Activated naive CD4-positive, alpha-beta T cell treated with anti-CD3 and anti-CD28 coated beads, Interleukin-2, amount 10 ng/mL, durations not matched to agents 7 days and 5 days (primary cell): Measurements from ENCODE around the gene LRP10.
"Not testable (repeated sequence)": the region's sequence is repeated elsewhere in the genome, so short reads cannot be mapped to it uniquely, and the experiment has no call there.

ENCODE experiments used
- CTCF ChIA-PET: fragments of 350-600 bp; sonication (Branson Sonifier 250); formaldehyde crosslinking; loops from one replicate; lab custom pipeline; 2021; ENCODE audit warnings: antibody characterized with exemption; lab: Charles Lee
- DNase-seq: peaks from one replicate; pipeline ENCODE4 v3.0.0-alpha.2; 2020
- H3K27ac Mint-ChIP-seq: one replicate; pipeline ENCODE4 v1.8.0; 2021; ENCODE audit warnings: mild to moderate bottlenecking, moderate library complexity, mixed read lengths
- H3K27me3 Mint-ChIP-seq: one replicate; pipeline ENCODE4 v1.8.0; 2021; ENCODE audit warnings: mild to moderate bottlenecking, mixed read lengths
- H3K36me3 Mint-ChIP-seq: one replicate; pipeline ENCODE4 v1.8.0; 2021; ENCODE audit warnings: mixed read lengths
- H3K4me1 Mint-ChIP-seq: one replicate; pipeline ENCODE4 v1.8.0; 2021; ENCODE audit warnings: mixed read lengths
- H3K4me3 Mint-ChIP-seq: one replicate; pipeline ENCODE4 v1.8.0; 2021; ENCODE audit warnings: mild to moderate bottlenecking, moderate library complexity, mixed read lengths
- H3K9me3 Mint-ChIP-seq: one replicate; pipeline ENCODE4 v1.8.0; 2021; ENCODE audit warnings: mixed read lengths

Gene LRP10

DNA sequence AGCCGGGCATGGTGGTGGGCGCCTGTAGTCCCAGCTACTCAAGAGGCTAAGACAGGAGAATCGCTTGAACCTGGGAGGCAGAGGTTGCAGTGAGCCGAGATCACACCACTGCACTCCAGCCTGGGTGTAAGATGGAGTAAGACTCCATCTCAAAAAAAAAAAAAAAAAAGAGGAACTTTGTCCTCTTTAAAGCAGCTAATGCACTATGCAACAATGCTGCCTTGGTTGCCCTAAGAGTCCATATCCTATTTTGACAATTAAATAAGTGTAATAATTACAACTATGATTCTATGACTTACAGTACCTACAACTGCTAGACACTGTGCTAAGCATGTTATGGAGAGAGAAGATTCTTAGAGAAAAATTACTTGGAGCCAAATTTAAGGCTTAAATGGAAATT, 43.3 kb downstream of the LRP10 start:
- H3K36me3 Mint-ChIP-seq: peaks cover 45% of the 10 kb centered on the region
- CTCF ChIA-PET: interaction anchor here (1.6 to 3.4 kb wide), 2 partner anchors 14 to 42 kb away, joined by 4 to 16 read pairs; no protein-coding TSS in a partner anchor
- not testable (repeated sequence) for H3K9me3 Mint-ChIP-seq, H3K27ac Mint-ChIP-seq, H3K4me3 Mint-ChIP-seq, H3K27me3 Mint-ChIP-seq, DNase-seq
- H3K4me1 Mint-ChIP-seq: peaks cover 43% of the 10 kb centered on the region

DNA sequence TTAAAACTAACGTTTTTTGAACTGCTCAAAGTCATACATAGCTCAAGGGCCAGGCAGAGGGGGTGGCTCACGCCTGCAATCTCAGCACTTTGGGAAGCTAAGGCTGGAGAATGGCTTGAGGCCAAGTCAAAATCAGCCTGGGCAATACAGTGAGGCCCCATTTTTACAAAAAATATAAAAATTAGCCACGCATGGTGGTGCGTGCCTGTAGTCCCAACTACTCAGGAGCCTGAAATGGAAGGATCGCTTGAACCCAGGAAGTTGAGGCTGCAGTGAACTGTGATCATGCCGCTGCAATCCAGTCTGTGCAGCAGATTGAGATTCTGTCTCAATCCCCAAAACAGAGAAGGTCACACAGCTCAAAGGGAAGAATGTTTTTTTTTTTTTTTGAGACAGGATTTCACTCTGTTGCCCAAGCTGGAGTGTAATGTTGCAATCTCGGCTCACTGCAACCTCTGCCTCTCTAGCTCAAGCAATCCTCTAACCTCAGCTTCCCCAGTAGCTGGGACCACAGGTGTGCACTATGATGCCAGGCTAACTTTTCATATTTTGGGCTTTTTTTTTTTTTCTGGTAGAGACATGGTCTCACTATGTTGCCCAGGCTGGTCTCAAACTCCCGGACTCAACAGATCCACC, 44.5 kb downstream of the LRP10 start:
- Mint-ChIP-seq H3K9me3 (no peaks in the 10 kb centered on the region), H3K36me3 (peaks cover 44% of the 10 kb centered on the region), H3K4me1 (peaks cover 48% of the 10 kb centered on the region), H3K27ac (peak overlapping the region; percentile 33), H3K4me3 (no peak overlapping the region), H3K27me3 (peaks cover 6% of the 10 kb centered on the region)
- DNase-seq: no peak
- CTCF ChIA-PET: interaction anchor here (1.6 to 3.4 kb wide), 4 partner anchors 8 to 43 kb away, joined by 4 to 16 read pairs (median 9); partner anchors contain the start of gene PRMT5

DNA sequence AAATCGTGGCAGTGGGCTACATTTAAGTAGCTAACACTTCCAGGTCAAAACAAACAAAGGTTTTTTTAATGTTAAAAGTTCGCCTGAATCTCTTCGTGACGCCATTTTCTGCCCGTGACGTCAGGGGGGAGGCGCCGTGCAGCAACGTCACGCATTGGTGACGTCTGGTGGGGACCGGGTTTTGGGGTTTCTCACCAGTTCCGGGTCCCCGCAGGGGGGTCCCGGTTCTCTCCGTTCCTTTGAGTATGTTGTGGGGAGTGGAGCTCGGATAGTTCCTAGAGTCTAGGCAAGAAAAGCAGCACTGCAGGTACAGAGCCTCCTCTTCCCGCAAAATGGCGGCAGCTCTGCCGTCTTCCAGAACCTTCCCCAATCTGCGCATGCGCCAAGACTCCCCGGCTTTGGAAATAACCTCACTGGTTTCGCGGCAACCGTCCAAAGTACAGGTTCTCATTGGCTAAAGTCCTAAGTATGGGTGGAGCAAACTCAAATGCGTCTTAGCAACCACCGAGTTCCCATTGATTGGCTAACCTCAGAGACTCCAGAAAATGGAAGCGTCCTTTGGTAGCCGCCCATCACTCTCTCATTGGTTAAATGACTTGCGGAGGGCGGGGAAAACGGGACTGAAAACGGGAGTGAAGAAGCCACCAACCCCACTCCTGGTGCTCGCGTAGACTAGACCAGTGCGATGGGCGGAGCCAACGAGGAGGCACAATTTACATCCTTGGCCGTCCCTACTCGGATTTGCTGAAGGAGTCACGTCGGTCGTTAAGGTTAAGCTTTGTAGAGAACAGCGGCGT, 47.5 kb downstream of the LRP10 start, which contains the start of gene RBM23:
RBM23 (minus strand) TSS at position 346 of the 797 bp plus-strand sequence.
- Mint-ChIP-seq H3K36me3 (peaks cover 50% of the 10 kb centered on the region), H3K27ac (peak within 1 kb of the TSS; percentile 100), H3K27me3 (peaks cover 6% of the 10 kb centered on the region), H3K9me3 (no peaks in the 10 kb centered on the region), H3K4me1 (peaks cover 45% of the 10 kb centered on the region), H3K4me3 (peak within 1 kb of the TSS; percentile 99)
- CTCF ChIA-PET: interaction anchor here (1.0 to 2.6 kb wide), 3 partner anchors 11 to 150 kb away, joined by 3 to 24 read pairs (median 4); partner anchors contain the start of gene PRMT5
- peak; percentile 100 for DNase-seq

DNA sequence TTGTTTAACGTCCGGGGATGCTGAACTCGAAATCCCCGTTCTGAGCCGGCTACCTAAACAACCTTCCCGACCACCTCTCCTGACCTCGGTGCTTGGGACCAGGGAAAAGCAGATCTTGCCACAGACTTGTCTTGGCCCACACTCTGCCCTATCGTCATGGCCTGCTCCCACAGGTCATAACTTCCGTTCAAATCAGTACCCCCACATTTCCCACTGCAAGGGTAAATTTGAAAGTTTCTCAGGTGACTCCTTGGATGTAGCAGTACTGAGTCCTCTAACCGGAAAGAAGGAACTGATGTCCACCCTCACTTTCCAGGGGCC, 48.0 kb downstream of the LRP10 start:
- CTCF ChIA-PET: interaction anchor here (1.0 to 2.6 kb wide), 3 partner anchors 11 to 149 kb away, joined by 3 to 24 read pairs (median 4); partner anchors contain the start of gene PRMT5
- H3K27me3 Mint-ChIP-seq: peaks cover 6% of the 10 kb centered on the region
- H3K9me3 Mint-ChIP-seq: no peaks in the 10 kb centered on the region
- H3K4me1 Mint-ChIP-seq: peaks cover 42% of the 10 kb centered on the region
- peaks cover 49% of the 10 kb centered on the region for H3K36me3 Mint-ChIP-seq
- H3K4me3 Mint-ChIP-seq: peak overlapping the region; percentile 99
- no peak for DNase-seq
- peak overlapping the region; percentile 100 for H3K27ac Mint-ChIP-seq

DNA sequence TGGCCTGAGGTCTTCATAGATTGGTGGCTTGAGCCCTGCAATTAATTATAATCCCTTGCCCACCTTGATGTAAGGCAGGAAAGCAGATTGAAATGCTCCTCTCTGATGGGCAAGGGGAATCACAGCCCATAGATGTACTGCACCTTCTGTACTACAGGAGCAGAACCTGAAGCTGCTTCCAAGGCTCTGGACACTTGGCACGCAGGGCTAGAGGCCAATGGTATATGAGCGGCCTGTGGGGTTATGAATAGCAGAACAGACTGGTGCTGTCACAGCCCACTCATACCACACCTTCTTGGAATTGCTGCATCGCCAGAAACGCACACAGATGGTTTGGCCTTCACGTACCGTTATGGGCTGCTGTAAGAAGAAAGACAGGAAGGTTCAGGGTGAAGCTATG, 49.2 kb downstream of the LRP10 start:
- Mint-ChIP-seq H3K4me3 (no peak overlapping the region), H3K4me1 (peaks cover 39% of the 10 kb centered on the region), H3K27me3 (peaks cover 6% of the 10 kb centered on the region), H3K9me3 (no peaks in the 10 kb centered on the region), H3K27ac (no peak overlapping the region), H3K36me3 (peaks cover 47% of the 10 kb centered on the region)
- no peak for DNase-seq
- CTCF ChIA-PET: interaction anchor here (0.8 to 2.6 kb wide), 2 partner anchors 9 to 69 kb away, joined by 3 to 24 read pairs; partner anchors contain the start of gene PRMT5

DNA sequence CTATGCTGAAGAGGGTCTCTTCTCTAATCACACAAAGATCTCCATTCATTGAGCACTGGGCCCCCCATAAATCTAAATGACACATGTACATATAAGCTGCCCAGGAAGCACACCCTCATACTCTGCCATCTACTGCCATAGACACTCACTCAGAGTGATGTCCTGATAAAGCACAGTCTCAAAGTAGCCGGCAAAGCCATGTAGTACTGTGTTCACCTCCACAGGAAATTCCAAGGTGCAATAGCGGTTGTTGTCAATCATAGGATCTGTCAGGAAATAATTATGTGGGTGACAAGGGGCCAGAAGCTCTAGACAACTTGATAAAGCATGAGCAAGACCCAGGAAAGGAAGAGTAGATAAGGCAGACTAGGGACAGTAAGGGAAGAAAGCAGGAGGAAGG, 50.8 kb downstream of the LRP10 start:
- peaks cover 6% of the 10 kb centered on the region for H3K27me3 Mint-ChIP-seq
- H3K36me3 Mint-ChIP-seq: peaks cover 50% of the 10 kb centered on the region
- H3K27ac Mint-ChIP-seq: no peak overlapping the region
- CTCF ChIA-PET: interaction anchor here (0.9 kb wide), 1 partner anchor 60 kb away, joined by 3 read pairs; the partner anchor contains the start of gene AJUBA
- DNase-seq: no peak
- no peak overlapping the region for H3K4me3 Mint-ChIP-seq
- H3K4me1 Mint-ChIP-seq: peaks cover 43% of the 10 kb centered on the region
- no peaks in the 10 kb centered on the region for H3K9me3 Mint-ChIP-seq

DNA sequence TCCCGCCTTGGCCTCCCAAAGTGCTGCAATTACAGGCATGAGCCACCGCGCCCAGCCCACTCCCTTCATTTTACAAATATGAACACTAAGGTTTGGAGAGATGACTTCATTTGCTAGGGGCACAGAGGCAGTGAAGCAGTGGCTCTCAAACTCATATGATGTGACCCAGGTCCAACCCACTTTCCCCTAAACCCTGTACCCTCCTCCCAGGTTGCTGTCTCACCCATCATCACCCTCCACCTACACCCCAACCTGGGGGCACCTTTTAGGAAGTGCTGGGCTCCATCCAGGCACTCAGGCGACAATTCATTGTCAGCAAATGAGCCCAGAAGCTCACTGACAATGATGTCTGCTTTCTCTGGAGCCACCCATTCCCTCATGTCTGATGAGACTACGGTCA, 52.2 kb downstream of the LRP10 start:
- Mint-ChIP-seq H3K27ac (peak overlapping the region; percentile 33), H3K4me1 (peaks cover 46% of the 10 kb centered on the region), H3K9me3 (no peaks in the 10 kb centered on the region), H3K27me3 (peaks cover 5% of the 10 kb centered on the region), H3K4me3 (no peak overlapping the region), H3K36me3 (peaks cover 44% of the 10 kb centered on the region)
- no peak for DNase-seq
- CTCF ChIA-PET: no interaction called here

DNA sequence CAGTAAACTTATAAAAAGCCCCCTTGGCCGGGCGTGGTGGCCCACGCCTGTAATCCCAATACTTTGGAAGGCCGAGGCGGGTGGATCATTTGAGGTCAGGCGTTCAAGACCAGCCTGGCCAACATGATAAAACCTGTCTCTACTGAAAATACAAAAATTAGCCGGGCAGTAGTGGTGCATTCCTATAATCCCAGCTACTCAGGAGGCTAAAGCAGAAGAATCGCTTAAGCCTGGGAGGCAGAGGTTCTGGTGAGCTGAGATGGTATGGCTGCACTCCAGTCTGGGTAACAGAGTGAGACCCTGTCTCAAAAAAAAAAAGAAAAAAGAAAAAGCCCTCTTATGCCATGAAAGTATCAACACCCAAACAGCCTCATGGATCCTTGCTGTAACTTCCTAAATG, 54.0 kb downstream of the LRP10 start:
- Mint-ChIP-seq H3K36me3 (peaks cover 40% of the 10 kb centered on the region), H3K27me3 (no peaks in the 10 kb centered on the region), H3K4me3 (no peak overlapping the region), H3K9me3 (no peaks in the 10 kb centered on the region), H3K4me1 (peaks cover 29% of the 10 kb centered on the region), H3K27ac (no peak overlapping the region)
- CTCF ChIA-PET: no interaction called here
- no peak for DNase-seq

DNA sequence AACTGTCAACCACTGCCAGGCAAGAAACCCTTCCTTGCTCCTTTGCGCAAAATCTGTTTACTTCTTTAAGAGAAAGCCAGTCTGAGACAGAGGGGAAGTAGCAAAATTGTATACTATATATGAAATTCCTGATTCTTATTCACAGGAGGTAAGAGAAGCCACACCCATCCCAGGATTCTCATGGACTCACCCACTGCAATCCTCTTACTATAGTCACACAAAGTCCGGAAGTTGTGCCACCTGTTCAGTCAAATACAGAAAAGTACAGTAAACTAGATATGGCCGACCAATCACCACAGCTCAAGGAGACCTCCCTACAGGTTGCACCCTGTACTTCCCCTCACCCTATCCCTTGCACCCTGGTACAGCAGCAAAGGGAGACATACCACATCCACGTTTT, 54.8 kb downstream of the LRP10 start:
- H3K9me3 Mint-ChIP-seq: no peaks in the 10 kb centered on the region
- H3K27me3 Mint-ChIP-seq: no peaks in the 10 kb centered on the region
- H3K27ac Mint-ChIP-seq: no peak overlapping the region
- H3K4me1 Mint-ChIP-seq: peaks cover 27% of the 10 kb centered on the region
- peaks cover 35% of the 10 kb centered on the region for H3K36me3 Mint-ChIP-seq
- H3K4me3 Mint-ChIP-seq: no peak overlapping the region
- DNase-seq: no peak
- CTCF ChIA-PET: no interaction called here

DNA sequence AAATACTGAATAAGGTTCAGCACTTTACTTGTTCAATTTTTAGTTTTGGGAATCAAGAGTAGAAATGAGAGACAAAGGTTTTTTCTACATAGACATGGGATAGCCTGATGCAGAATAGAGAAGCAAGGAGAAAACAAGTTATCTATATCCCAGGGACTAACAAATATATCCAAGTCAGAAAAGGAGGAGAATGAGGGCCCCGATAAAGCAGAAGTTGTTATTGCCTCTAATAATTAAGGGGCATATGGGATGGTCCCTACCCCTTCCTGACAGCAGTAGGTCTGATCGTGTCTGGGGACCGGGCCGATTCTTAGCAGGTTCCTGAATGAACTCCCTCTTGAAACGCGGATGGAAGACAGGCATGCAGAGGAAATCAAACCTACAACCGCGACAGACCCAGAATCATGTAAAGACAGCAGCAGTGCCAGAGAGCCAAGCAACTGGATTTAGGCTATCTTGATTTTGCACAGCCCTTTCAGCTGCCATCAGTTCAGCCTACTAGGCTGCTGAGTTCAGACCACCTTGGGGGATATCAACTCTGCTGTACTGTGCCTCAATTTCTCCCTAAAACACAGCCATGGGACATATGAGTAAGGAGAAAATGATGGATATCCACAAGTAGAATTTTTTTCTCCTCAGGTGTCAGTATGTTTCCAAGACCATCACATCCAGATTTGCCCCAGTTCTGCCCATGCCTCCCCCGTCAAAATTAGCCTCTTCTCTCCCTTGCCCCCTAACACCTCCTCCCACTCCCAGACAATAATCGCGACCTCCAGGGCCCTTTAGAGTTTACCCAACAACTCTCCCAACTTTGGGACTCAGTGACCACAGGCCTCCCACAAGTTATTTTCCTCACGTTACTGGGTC, 56.9 kb downstream of the LRP10 start:
- H3K27me3 Mint-ChIP-seq: no peaks in the 10 kb centered on the region
- no peaks in the 10 kb centered on the region for H3K9me3 Mint-ChIP-seq
- H3K36me3 Mint-ChIP-seq: peaks cover 25% of the 10 kb centered on the region
- H3K4me1 Mint-ChIP-seq: peaks cover 26% of the 10 kb centered on the region
- DNase-seq: peak; percentile 22
- H3K4me3 Mint-ChIP-seq: no peak overlapping the region
- CTCF ChIA-PET: interaction anchor here (0.9 to 3.0 kb wide), 8 partner anchors 9 to 358 kb away, joined by 3 to 24 read pairs (median 6); partner anchors contain the start of gene RBM23
- no peak overlapping the region for H3K27ac Mint-ChIP-seq

DNA sequence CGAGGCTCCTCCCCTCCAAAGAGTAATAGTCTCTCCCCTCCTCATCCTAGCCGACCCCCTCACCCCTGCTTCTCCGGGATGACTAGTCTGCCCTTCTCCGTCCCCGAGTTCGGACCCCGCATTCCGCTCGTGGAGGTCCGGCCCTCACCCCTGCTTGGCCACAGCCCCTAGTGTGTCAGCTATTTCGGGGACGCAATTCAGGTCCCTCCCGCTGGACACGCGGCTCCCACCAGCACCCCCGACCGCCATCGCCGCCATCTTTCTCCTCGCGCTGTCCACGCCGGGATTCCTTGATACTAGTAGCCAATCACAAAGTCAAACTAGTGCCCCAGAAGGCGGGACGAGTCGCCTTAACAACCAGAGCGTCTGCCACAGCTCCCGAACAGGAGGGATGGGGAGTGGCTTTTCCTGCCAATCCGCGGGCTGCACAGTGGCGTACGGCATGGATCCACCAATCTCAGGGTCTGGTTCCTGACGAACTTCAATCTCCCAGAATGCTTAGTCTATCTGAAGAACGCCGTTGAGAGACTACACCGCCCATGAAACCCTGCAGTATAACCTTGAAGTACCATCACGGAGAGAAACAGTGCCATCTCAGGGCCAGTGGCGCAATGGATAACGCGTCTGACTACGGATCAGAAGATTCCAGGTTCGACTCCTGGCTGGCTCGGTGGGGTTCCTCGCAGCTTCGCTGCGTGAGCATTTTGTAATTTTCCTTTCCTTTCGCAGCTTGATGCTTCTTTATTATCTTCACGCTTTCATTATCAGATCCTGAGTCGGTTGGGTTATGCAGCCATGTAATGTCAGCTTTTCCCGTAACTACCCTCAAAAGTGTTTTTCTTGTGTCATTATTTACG, 57.8 kb downstream of the LRP10 start, which contains the start of gene PRMT5:
PRMT5 (minus strand) TSS at position 273 of the 857 bp plus-strand sequence; CDS start at position 258, 15 bp downstream.
- H3K36me3 Mint-ChIP-seq: peaks cover 20% of the 10 kb centered on the region

DNA sequence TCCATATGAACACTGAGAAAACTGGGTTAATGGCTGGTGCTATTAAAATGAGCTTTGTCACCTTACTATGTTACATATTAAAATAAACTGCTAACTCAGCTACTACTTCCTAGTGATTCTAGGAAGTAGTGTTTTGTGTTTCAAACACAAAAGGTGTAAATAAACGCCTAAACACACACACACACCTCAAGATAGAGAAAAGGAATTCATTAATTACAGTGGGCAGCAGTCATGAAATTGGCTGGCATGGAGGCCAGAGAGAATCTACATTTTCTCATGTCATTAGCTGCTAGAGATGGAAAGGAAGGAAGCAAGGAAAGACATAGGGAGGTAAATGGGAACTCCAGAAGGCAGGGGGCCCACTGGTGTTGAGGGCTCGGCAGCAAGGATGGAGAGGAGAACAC, 58.4 kb downstream of the LRP10 start:
- CTCF ChIA-PET: interaction anchor here (0.9 to 3.0 kb wide), 25 partner anchors 10 to 128 kb away, joined by 3 to 24 read pairs (median 5); partner anchors contain the start of genes AJUBA, HAUS4, RBM23 and REM2
- no peak for DNase-seq
- peaks cover 26% of the 10 kb centered on the region for H3K4me1 Mint-ChIP-seq
- no peaks in the 10 kb centered on the region for H3K9me3 Mint-ChIP-seq
- no peak overlapping the region for H3K4me3 Mint-ChIP-seq
- H3K36me3 Mint-ChIP-seq: peaks cover 16% of the 10 kb centered on the region
- no peak overlapping the region for H3K27ac Mint-ChIP-seq
- no peaks in the 10 kb centered on the region for H3K27me3 Mint-ChIP-seq

More for the DNA sequence above, 57.8 kb downstream of the LRP10 start, which contains the start of gene PRMT5:
- Mint-ChIP-seq H3K4me3 (no peak within 1 kb of the TSS), H3K27ac (no peak within 1 kb of the TSS), H3K4me1 (peaks cover 26% of the 10 kb centered on the region), H3K27me3 (no peaks in the 10 kb centered on the region), H3K9me3 (no peaks in the 10 kb centered on the region)
- DNase-seq: peak; percentile 99
- CTCF ChIA-PET: interaction anchor here (0.9 to 3.0 kb wide), 22 partner anchors 10 to 100 kb away, joined by 3 to 24 read pairs (median 5); partner anchors contain the start of genes AJUBA, HAUS4, RBM23 and REM2
